GM19324 (cell line): Measurements from ENCODE around the gene THSD4.

Experiments
- ATAC-seq: cut with Tn5 transposase; IDR thresholded peaks from one replicate; pipeline ENCODE4 v1.9.1; 2021; ENCODE audit warnings: mild to moderate bottlenecking, moderate library complexity; ENCODE audit not compliant: unreplicated experiment, low FRiP score

THSD4 gene

GRCh38 chr15:71686221-71687050, 571.2 kb downstream of the THSD4 start:
- no peak for ATAC-seq

- ATAC-seq, result no peak
Observed at GRCh38 chr15:71687902-71688508, 572.7 kb downstream of the THSD4 start.

GRCh38 chr15:71688509-71689094, 573.3 kb downstream of the THSD4 start:
- ATAC-seq, result no peak

GRCh38 chr15:71691081-71691457, 575.8 kb downstream of the THSD4 start:
- ATAC-seq, result no peak

GRCh38 chr15:71691458-71692417, 576.5 kb downstream of the THSD4 start:
- ATAC-seq, result no peak

GRCh38 chr15:71697236-71697635, 582.0 kb downstream of the THSD4 start:
- no peak for ATAC-seq

GRCh38 chr15:71698030-71698429, 582.8 kb downstream of the THSD4 start:
- ATAC-seq, result no peak

GRCh38 chr15:71698742-71699141, 583.5 kb downstream of the THSD4 start:
- ATAC-seq, result no peak

GRCh38 chr15:71699977-71700376, 584.7 kb downstream of the THSD4 start:
- no peak for ATAC-seq

- no peak for ATAC-seq
Observed at GRCh38 chr15:71701808-71702207, 586.5 kb downstream of the THSD4 start.

- no peak for ATAC-seq
Observed at GRCh38 chr15:71702496-71702895, 587.2 kb downstream of the THSD4 start.

GRCh38 chr15:71705151-71705550, 589.9 kb downstream of the THSD4 start:
- ATAC-seq, result no peak

GRCh38 chr15:71706461-71707229, 591.4 kb downstream of the THSD4 start:
- ATAC-seq, result no peak

GRCh38 chr15:71707230-71708050, 592.2 kb downstream of the THSD4 start:
- ATAC-seq, result no peak

- no peak for ATAC-seq
Observed at GRCh38 chr15:71708051-71708429, 592.8 kb downstream of the THSD4 start.

GRCh38 chr15:71708741-71709140, 593.5 kb downstream of the THSD4 start:
- no peak for ATAC-seq

- ATAC-seq, result no peak
Observed at GRCh38 chr15:71709808-71710418, 594.6 kb downstream of the THSD4 start.

- ATAC-seq, result no peak
Observed at GRCh38 chr15:71712182-71712581, 596.9 kb downstream of the THSD4 start.
